ENCODE results near the gene ARHGAP6.
"Not testable (repeated sequence)": the region's sequence is repeated elsewhere in the genome, so short reads cannot be mapped to it uniquely, and the experiment has no call there.

Gene ARHGAP6

GRCh38 chrX:11272290-11272689 is 393.4 kb downstream of the ARHGAP6 start:
- no peak for DNase-seq

GRCh38 chrX:11269996-11270395 is 395.7 kb downstream of the ARHGAP6 start:
- DNase-seq: no peak

GRCh38 chrX:11269006-11269405 is 396.7 kb downstream of the ARHGAP6 start:
- no peak for DNase-seq

GRCh38 chrX:11267425-11267824 is 398.3 kb downstream of the ARHGAP6 start:
- no peak for DNase-seq

- DNase-seq: no peak
Measured at GRCh38 chrX:11266573-11267003, 399.1 kb downstream of the ARHGAP6 start.

GRCh38 chrX:11265352-11265751 is 400.4 kb downstream of the ARHGAP6 start:
- no peak for DNase-seq

GRCh38 chrX:11264925-11265324 is 400.8 kb downstream of the ARHGAP6 start:
- no peak for DNase-seq

GRCh38 chrX:11261260-11261659 is 404.5 kb downstream of the ARHGAP6 start:
- DNase-seq: peak; percentile 50

GRCh38 chrX:11259437-11259836 is 406.3 kb downstream of the ARHGAP6 start:
- no peak for DNase-seq

GRCh38 chrX:11257711-11258110 is 408.0 kb downstream of the ARHGAP6 start:
- DNase-seq: no peak

GRCh38 chrX:11257290-11257689 is 408.4 kb downstream of the ARHGAP6 start:
- DNase-seq: no peak

GRCh38 chrX:11254417-11255109 is 411.2 kb downstream of the ARHGAP6 start:
- DNase-seq: no peak

- DNase-seq: no peak
Measured at GRCh38 chrX:11244636-11245035, 421.1 kb downstream of the ARHGAP6 start.

GRCh38 chrX:11242704-11243103 is 423.0 kb downstream of the ARHGAP6 start:
- no peak for DNase-seq

- DNase-seq: no peak
Measured at GRCh38 chrX:11241720-11242119, 424.0 kb downstream of the ARHGAP6 start.

- DNase-seq: no peak
Measured at GRCh38 chrX:11239230-11239629, 426.5 kb downstream of the ARHGAP6 start.

- not testable (repeated sequence) for DNase-seq
Measured at GRCh38 chrX:11235377-11235776, 430.3 kb downstream of the ARHGAP6 start.

GRCh38 chrX:11215191-11215921 is 450.4 kb downstream of the ARHGAP6 start:
- no peak for DNase-seq

GRCh38 chrX:11214346-11215190 is 451.2 kb downstream of the ARHGAP6 start:
- no peak for DNase-seq

- no peak for DNase-seq
Measured at GRCh38 chrX:11212741-11213140, 453.0 kb downstream of the ARHGAP6 start.

- DNase-seq: no peak
Measured at GRCh38 chrX:11210415-11210801, 455.3 kb downstream of the ARHGAP6 start.

GRCh38 chrX:11209798-11210414 is 455.8 kb downstream of the ARHGAP6 start:
- DNase-seq: no peak

GRCh38 chrX:11206716-11207115 is 459.0 kb downstream of the ARHGAP6 start:
- DNase-seq: no peak
